HG03432 (cell line): ENCODE measurements around the gene PLCL1.

Source experiments
- ATAC-seq: cut with Tn5 transposase; IDR thresholded peaks from one replicate; pipeline ENCODE4 v1.9.1; 2021; ENCODE audit warnings: mild to moderate bottlenecking, moderate library complexity; ENCODE audit not compliant: unreplicated experiment

Gene PLCL1

DNA sequence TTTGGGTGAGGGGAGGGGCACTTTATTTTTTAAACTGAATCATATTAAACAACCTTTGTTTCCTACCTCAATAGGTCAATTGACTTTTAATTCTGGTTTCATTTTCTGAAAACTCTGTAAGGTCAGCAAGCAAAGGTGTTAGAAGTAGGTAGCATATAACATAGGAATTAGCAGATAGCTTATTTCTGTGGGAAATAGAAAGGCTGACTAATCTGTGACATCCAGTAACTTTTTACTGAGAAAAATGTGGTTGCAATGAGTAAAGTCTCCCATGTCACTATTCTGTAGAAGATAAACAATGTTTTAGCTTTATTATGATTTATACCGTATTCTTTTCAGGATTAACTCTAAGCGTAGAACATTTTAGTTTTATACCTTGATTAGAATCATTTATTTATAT lies 240.4 kb downstream of the PLCL1 start:
- no peak for ATAC-seq

- ATAC-seq = no peak
These were observed 240.8 kb downstream of the PLCL1 start for GRCh38 chr2:198045227-198045626.

DNA sequence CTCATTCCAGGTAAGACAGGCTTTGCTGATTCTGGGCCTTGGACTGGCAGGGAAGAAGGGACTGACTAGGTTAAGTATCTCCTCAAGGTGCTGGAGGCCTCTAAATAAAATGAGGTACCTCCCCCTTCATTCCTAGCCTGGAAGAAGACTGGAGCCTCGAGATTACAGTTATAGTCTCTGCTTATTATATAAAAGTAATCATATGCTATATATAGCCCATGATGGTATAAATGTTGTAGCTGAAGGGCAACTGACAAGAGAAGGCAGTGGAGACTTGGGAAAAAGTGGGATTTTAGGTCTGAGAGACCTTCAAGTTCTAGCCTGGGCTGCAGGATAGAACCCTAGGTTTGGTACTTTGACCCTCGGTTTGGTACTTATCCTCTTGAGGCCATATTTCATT lies 248.3 kb downstream of the PLCL1 start:
- ATAC-seq = no peak

- ATAC-seq = no peak
These were observed 248.8 kb downstream of the PLCL1 start for GRCh38 chr2:198053148-198053547.

DNA sequence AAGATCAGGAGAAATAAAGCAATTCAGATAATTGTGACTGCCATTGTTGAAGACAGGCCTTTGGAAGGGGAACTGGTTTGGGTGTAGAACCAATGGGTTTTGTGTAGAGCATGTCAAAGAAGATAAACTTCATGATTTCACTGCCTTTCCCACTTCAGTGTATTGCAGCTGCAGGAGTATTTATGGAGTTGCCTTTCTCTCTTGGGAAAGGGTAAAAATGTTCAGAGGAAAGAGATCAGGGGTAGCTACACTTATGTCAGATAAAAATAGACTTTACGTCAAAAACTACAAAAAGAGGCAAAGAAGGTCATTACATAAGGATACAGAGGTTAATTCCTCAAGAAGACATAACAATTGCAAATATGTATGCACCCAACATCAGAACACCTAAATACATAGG lies 249.4 kb downstream of the PLCL1 start:
- ATAC-seq = no peak

DNA sequence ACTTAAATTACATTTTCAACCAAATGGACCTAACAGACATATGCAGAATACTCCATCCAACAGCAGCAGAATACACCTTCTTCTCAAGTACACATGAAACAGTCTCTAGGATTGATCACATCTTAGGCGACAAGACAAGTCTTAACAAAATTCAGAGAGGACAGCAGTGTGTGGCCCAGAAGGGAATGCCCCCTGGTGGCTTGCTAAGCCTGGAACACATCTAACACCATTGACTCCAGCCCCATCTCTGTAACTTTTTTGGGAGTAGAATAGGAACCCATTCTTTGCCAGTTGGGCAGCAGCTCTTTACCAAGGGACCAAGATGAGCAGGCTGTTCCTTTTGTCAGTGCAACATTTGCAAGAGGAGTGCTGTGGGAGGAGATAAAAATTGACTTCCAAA lies 249.9 kb downstream of the PLCL1 start:
- ATAC-seq = peak; percentile 92

DNA sequence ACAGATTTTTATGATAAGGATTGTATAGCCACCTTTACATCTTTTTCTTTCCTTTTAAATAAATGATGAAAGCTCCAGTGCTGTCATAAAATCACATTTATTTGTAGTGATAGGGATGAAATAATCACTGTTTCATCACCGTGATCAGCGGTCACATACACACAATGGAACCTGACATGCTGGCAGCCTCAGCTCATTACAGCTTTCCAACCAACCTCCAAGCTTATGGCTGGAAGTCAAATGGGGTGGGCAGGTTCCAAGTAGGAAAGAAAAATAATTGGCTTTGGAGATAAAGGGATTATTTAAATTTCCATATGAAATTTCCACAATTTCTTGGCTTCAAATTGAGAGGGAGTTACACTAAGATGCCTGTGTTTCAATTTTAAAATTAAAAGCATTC lies 251.3 kb downstream of the PLCL1 start:
- no peak for ATAC-seq

DNA sequence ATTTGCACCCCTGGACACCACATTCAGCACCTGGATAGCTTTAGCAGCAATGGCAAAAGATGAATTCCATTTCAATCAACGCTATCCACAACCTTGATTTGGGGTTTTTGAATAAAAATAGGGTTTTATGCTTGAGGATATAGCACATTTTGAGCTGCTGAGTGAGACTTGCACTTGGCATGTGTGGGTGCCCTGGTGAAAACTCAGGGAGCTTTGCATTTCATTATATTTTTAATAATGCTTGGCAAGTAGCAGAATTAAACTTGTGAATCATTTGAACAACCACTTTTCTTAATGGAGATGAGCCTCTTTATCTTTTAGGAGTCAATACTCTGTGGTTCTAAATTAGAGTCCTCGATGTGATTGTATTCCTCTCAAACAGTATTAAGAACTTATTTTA lies 252.4 kb downstream of the PLCL1 start:
- no peak for ATAC-seq

GRCh38 chr2:198059800-198060199 lies 255.4 kb downstream of the PLCL1 start:
- no peak for ATAC-seq

DNA sequence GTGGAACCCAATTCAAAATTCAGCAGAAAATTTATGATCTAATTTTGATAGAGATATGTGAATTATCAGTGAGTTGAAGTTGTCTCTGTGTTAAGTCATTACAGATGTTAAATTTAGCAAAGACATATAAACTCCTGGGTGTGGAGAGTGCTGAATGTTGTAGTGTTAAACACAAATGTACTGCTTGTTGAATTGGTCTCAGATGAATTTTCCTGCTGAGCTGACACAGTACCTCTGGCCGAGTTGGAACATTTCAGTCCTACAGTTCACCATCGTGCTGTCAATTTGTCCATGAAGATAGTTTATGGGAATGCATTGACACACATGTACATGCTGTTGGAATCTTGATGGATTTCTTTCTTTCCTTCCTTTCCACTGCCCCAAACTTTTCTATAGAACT lies 255.9 kb downstream of the PLCL1 start:
- ATAC-seq = no peak

- ATAC-seq = no peak
These were observed 258.4 kb downstream of the PLCL1 start for GRCh38 chr2:198062826-198063225.

DNA sequence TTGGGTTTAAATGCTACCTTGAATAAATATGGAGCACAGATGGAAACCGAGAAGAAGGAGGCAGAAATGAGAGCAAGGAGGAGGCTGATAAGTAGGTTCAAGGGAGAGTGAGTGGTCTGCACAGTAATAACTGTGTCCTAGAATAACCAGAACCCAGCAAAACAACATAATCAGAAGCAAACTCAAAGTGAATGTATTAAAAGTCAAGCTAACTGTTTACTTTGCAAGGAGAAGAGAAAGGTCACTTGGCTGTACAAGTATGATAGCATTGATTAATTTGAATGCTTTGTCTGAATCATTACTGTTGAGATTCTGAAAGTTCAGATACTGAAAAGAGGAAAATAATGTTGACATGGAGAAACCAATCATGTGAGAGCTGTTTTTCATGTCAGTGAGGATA lies 258.8 kb downstream of the PLCL1 start:
- peak; percentile 89 for ATAC-seq

DNA sequence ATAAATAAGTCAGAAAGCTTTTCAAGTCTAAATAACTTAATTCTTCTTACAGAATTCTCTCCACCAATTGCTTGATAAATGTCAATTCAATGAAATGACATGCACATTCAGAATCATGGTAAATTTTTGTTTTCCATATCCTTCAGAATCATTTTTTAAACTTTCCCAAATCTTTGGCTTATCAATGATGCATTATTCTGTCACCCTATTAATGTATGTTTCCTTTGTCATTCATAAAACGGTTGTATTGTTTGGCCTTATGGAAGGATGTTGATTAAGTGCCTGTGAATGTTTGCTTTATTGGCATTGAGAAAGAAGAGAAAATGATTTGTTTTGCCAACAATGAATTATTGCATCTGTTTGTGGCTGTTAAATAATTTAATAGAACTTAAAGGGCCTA lies 260.9 kb downstream of the PLCL1 start:
- ATAC-seq = no peak

GRCh38 chr2:198066597-198066996 lies 262.2 kb downstream of the PLCL1 start:
- ATAC-seq = no peak

DNA sequence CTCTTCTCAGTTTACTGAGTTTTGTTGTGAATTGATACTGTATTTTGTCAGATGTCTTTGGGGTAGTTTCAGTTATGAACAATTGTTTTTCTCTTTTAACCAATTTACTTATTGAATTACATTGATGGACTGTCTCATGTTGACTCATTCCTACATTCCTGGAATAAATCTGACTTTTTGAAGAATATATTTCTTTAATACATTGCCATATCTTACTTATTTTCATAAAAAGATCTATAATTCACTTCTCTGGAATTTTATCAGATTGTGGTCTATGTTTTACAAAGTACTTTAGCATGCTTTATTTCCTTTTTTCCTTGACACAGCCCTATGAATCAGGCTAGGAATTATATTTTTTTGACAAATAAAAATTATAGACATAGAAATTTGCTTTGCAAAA lies 268.3 kb downstream of the PLCL1 start:
- no peak for ATAC-seq

- ATAC-seq = no peak
These were observed 268.9 kb downstream of the PLCL1 start for GRCh38 chr2:198073253-198073652.

- no peak for ATAC-seq
These were observed 273.1 kb downstream of the PLCL1 start for GRCh38 chr2:198077477-198077876.

- peak; percentile 54 for ATAC-seq
These were observed 276.7 kb downstream of the PLCL1 start for GRCh38 chr2:198080879-198081765.

GRCh38 chr2:198084156-198084555 lies 279.8 kb downstream of the PLCL1 start:
- ATAC-seq = no peak

- peak; percentile 32 for ATAC-seq
These were observed 291.6 kb downstream of the PLCL1 start for GRCh38 chr2:198096002-198096401.

GRCh38 chr2:198096965-198097364 lies 292.6 kb downstream of the PLCL1 start:
- no peak for ATAC-seq

DNA sequence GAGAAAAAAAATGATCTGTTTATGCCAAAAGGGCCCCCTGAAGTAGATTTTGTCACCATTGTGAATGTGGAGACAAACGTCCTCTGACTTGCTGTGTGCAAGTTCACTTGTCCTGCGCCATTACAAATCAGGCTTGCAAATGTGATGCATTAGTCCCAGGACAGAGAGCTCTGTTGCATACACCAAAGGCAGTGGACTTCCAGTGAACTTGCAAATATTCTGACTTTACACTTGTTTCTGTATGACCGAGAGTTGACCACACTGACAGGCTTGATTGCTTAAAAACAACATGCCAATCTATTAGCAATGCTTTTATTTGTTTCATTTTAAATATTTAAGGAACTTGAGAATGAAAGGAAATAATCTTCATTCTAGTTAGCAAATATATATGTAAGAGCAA lies 293.2 kb downstream of the PLCL1 start:
- peak; percentile 88 for ATAC-seq

GRCh38 chr2:198098386-198098785 lies 294.0 kb downstream of the PLCL1 start:
- ATAC-seq = no peak
